GM12891 (cell line): ENCODE data around the gene UGGT1.

Experiments used
- POLR2A ChIP-seq: IDR thresholded peaks from 2 replicates; pipeline ENCODE4 v1.6.1; 2011; ENCODE audit warnings: low read depth, low read length, control low read depth
- POLR2AphosphoS5 ChIP-seq: IDR thresholded peaks from 2 replicates; pipeline ENCODE4 v1.6.1; 2011; ENCODE audit warnings: low read depth, low read length, control low read depth

- TF ChIP-seq POLR2A (no peak), POLR2AphosphoS5 (no peak)
Observed at GRCh38 chr2:128166746-128167353, 75.8 kb downstream of the UGGT1 start.
